ENCODE results near the gene FCER1G.

FCER1G gene

GRCh38 chr1:161227196-161227871, 12.2 kb downstream of the FCER1G start:
- H3K4me3 ChIP-seq (ENCODE audit: low read length in 2 of 2) = peak overlapping the region; percentile 67 to 95
- H3K27me3 ChIP-seq (ENCODE audit: control insufficient read depth in 2 of 2, insufficient read depth in 2 of 2, low read length in 2 of 2) = no peaks in the 10 kb centered on the region
- H3K36me3 ChIP-seq (ENCODE audit: control insufficient read depth in 2 of 2, insufficient read depth in 2 of 2, low read length in 2 of 2) = peaks cover 20 to 22% of the 10 kb centered on the region in 2 donors
- no peaks in the 10 kb centered on the region for H3K9me3 ChIP-seq (ENCODE audit: control insufficient read depth in 2 of 2, low read length in 2 of 2)
- peaks cover 17 to 21% of the 10 kb centered on the region in 2 donors for H3K4me1 ChIP-seq (ENCODE audit: control insufficient read depth in 2 of 2, insufficient read depth in 2 of 2, low read length in 2 of 2)
- H3K9ac ChIP-seq (ENCODE audit: low read depth in 1 of 2, low read length in 2 of 2) = no peak overlapping the region
- peak overlapping the region; percentile 33 to 38 for H3K27ac ChIP-seq (ENCODE audit: low read depth in 2 of 2, low read length in 2 of 2)

GRCh38 chr1:161228032-161228431, 12.9 kb downstream of the FCER1G start:
- Histone ChIP-seq H3K9me3 (ENCODE audit: control insufficient read depth in 2 of 2, low read length in 2 of 2) (no peaks in the 10 kb centered on the region), H3K27me3 (ENCODE audit: control insufficient read depth in 2 of 2, insufficient read depth in 2 of 2, low read length in 2 of 2) (no peaks in the 10 kb centered on the region), H3K4me3 (ENCODE audit: low read length in 2 of 2) (peak overlapping the region in 1 of 2 donors; percentile 67), H3K9ac (ENCODE audit: low read depth in 1 of 2, low read length in 2 of 2) (no peak overlapping the region), H3K4me1 (ENCODE audit: control insufficient read depth in 2 of 2, insufficient read depth in 2 of 2, low read length in 2 of 2) (peaks cover 17 to 21% of the 10 kb centered on the region in 2 donors), H3K36me3 (ENCODE audit: control insufficient read depth in 2 of 2, insufficient read depth in 2 of 2, low read length in 2 of 2) (peaks cover 20 to 22% of the 10 kb centered on the region in 2 donors), H3K27ac (ENCODE audit: low read depth in 2 of 2, low read length in 2 of 2) (no peak overlapping the region)

GRCh38 chr1:161229896-161230295, 14.8 kb downstream of the FCER1G start:
- H3K4me3 ChIP-seq (ENCODE audit: low read length in 2 of 2) = no peak overlapping the region
- peaks cover 20 to 22% of the 10 kb centered on the region in 2 donors for H3K36me3 ChIP-seq (ENCODE audit: control insufficient read depth in 2 of 2, insufficient read depth in 2 of 2, low read length in 2 of 2)
- H3K9me3 ChIP-seq (ENCODE audit: control insufficient read depth in 2 of 2, low read length in 2 of 2) = no peaks in the 10 kb centered on the region
- no peak overlapping the region for H3K27ac ChIP-seq (ENCODE audit: low read depth in 2 of 2, low read length in 2 of 2)
- no peak overlapping the region for H3K9ac ChIP-seq (ENCODE audit: low read depth in 1 of 2, low read length in 2 of 2)
- peaks cover 17 to 21% of the 10 kb centered on the region in 2 donors for H3K4me1 ChIP-seq (ENCODE audit: control insufficient read depth in 2 of 2, insufficient read depth in 2 of 2, low read length in 2 of 2)
- no peaks in the 10 kb centered on the region for H3K27me3 ChIP-seq (ENCODE audit: control insufficient read depth in 2 of 2, insufficient read depth in 2 of 2, low read length in 2 of 2)

- no peaks in the 10 kb centered on the region for H3K9me3 ChIP-seq (ENCODE audit: control insufficient read depth in 2 of 2, low read length in 2 of 2)
- H3K27ac ChIP-seq (ENCODE audit: low read depth in 2 of 2, low read length in 2 of 2) = no peak overlapping the region
- H3K9ac ChIP-seq (ENCODE audit: low read depth in 1 of 2, low read length in 2 of 2) = no peak overlapping the region
- no peak overlapping the region for H3K4me3 ChIP-seq (ENCODE audit: low read length in 2 of 2)
- H3K27me3 ChIP-seq (ENCODE audit: control insufficient read depth in 2 of 2, insufficient read depth in 2 of 2, low read length in 2 of 2) = no peaks in the 10 kb centered on the region
- peaks cover 11 to 15% of the 10 kb centered on the region in 2 donors for H3K4me1 ChIP-seq (ENCODE audit: control insufficient read depth in 2 of 2, insufficient read depth in 2 of 2, low read length in 2 of 2)
- peaks cover 20 to 22% of the 10 kb centered on the region in 2 donors for H3K36me3 ChIP-seq (ENCODE audit: control insufficient read depth in 2 of 2, insufficient read depth in 2 of 2, low read length in 2 of 2)
Observed at GRCh38 chr1:161230762-161231161, 15.7 kb downstream of the FCER1G start.

GRCh38 chr1:161233102-161233501, 18.0 kb downstream of the FCER1G start:
- Histone ChIP-seq H3K27me3 (ENCODE audit: control insufficient read depth in 2 of 2, insufficient read depth in 2 of 2, low read length in 2 of 2) (no peaks in the 10 kb centered on the region), H3K4me1 (ENCODE audit: control insufficient read depth in 2 of 2, insufficient read depth in 2 of 2, low read length in 2 of 2) (no peaks in the 10 kb centered on the region), H3K9ac (ENCODE audit: low read depth in 1 of 2, low read length in 2 of 2) (no peak overlapping the region), H3K27ac (ENCODE audit: low read depth in 2 of 2, low read length in 2 of 2) (no peak overlapping the region), H3K36me3 (ENCODE audit: control insufficient read depth in 2 of 2, insufficient read depth in 2 of 2, low read length in 2 of 2) (peaks cover 20 to 22% of the 10 kb centered on the region in 2 donors), H3K9me3 (ENCODE audit: control insufficient read depth in 2 of 2, low read length in 2 of 2) (no peaks in the 10 kb centered on the region), H3K4me3 (ENCODE audit: low read length in 2 of 2) (no peak overlapping the region)

DNA sequence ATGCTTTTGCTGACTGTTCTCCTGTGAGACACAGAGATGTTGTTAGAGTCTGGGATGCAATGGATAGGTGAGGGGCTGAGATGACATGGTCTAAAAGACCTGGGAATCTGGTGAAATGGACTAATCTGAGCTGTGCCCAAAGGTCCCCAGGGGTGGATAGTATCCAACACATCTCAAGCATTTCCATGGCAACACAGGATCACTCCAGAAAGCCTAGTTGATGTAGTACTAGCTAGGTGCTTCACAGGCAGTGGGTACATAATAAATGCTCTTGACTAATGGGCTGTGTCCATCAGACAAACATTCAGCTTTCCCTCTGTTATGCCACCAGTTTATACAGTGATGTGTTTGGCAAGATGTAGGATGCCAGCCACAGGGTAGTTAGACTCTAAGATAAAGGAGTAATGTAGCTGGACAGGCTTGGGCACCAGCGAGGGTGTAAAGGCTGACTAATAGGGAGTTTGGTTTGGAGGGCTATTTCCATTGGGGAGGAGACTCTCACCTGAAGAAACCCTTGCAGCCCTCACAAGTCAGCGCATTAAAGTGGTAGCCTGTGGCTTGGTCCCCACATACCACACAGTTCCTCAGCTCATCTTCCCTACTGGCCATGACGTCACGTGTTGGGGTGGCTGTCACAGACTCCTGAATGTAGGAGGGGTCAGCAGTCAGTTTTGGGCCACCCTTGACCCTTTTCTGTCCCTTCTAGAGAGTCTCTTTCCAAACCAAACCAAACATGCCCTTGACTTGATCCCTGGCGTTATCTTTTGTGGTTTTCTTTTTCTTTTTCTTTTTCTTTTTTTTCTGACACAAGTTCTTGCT, 21.1 kb downstream of the FCER1G start:
- Histone ChIP-seq H3K27me3 (ENCODE audit: control insufficient read depth in 2 of 2, insufficient read depth in 2 of 2, low read length in 2 of 2) (no peaks in the 10 kb centered on the region), H3K4me3 (ENCODE audit: low read length in 2 of 2) (no peak overlapping the region), H3K9me3 (ENCODE audit: control insufficient read depth in 2 of 2, low read length in 2 of 2) (no peaks in the 10 kb centered on the region), H3K9ac (ENCODE audit: low read depth in 1 of 2, low read length in 2 of 2) (no peak overlapping the region), H3K27ac (ENCODE audit: low read depth in 2 of 2, low read length in 2 of 2) (no peak overlapping the region), H3K4me1 (ENCODE audit: control insufficient read depth in 2 of 2, insufficient read depth in 2 of 2, low read length in 2 of 2) (no peaks in the 10 kb centered on the region), H3K36me3 (ENCODE audit: control insufficient read depth in 2 of 2, insufficient read depth in 2 of 2, low read length in 2 of 2) (no peaks in the 10 kb centered on the region)

GRCh38 chr1:161238039-161238473, 23.0 kb downstream of the FCER1G start, which contains the start of gene NR1I3:
Gene NR1I3 (minus strand): TSS chr1:161238203. CDS start chr1:161236565, 1,638 bp downstream.
- Histone ChIP-seq H3K27ac (ENCODE audit: low read depth in 2 of 2, low read length in 2 of 2) (no peak within 1 kb of the TSS), H3K9me3 (ENCODE audit: control insufficient read depth in 2 of 2, low read length in 2 of 2) (no peaks in the 10 kb centered on the region), H3K4me3 (ENCODE audit: low read length in 2 of 2) (no peak within 1 kb of the TSS), H3K36me3 (ENCODE audit: control insufficient read depth in 2 of 2, insufficient read depth in 2 of 2, low read length in 2 of 2) (no peaks in the 10 kb centered on the region), H3K27me3 (ENCODE audit: control insufficient read depth in 2 of 2, insufficient read depth in 2 of 2, low read length in 2 of 2) (no peaks in the 10 kb centered on the region), H3K9ac (ENCODE audit: low read depth in 1 of 2, low read length in 2 of 2) (no peak within 1 kb of the TSS), H3K4me1 (ENCODE audit: control insufficient read depth in 2 of 2, insufficient read depth in 2 of 2, low read length in 2 of 2) (no peaks in the 10 kb centered on the region)

GRCh38 chr1:161241682-161242081, 26.6 kb downstream of the FCER1G start:
- no peaks in the 10 kb centered on the region for H3K36me3 ChIP-seq (ENCODE audit: control insufficient read depth in 2 of 2, insufficient read depth in 2 of 2, low read length in 2 of 2)
- no peak overlapping the region for H3K9ac ChIP-seq (ENCODE audit: low read depth in 1 of 2, low read length in 2 of 2)
- H3K4me1 ChIP-seq (ENCODE audit: control insufficient read depth in 2 of 2, insufficient read depth in 2 of 2, low read length in 2 of 2) = no peaks in the 10 kb centered on the region
- no peaks in the 10 kb centered on the region for H3K27me3 ChIP-seq (ENCODE audit: control insufficient read depth in 2 of 2, insufficient read depth in 2 of 2, low read length in 2 of 2)
- no peak overlapping the region for H3K4me3 ChIP-seq (ENCODE audit: low read length in 2 of 2)
- H3K27ac ChIP-seq (ENCODE audit: low read depth in 2 of 2, low read length in 2 of 2) = no peak overlapping the region
- H3K9me3 ChIP-seq (ENCODE audit: control insufficient read depth in 2 of 2, low read length in 2 of 2) = no peaks in the 10 kb centered on the region

GRCh38 chr1:161242313-161242712, 27.2 kb downstream of the FCER1G start:
- Histone ChIP-seq H3K27ac (ENCODE audit: low read depth in 2 of 2, low read length in 2 of 2) (no peak overlapping the region), H3K9ac (ENCODE audit: low read depth in 1 of 2, low read length in 2 of 2) (no peak overlapping the region), H3K36me3 (ENCODE audit: control insufficient read depth in 2 of 2, insufficient read depth in 2 of 2, low read length in 2 of 2) (no peaks in the 10 kb centered on the region), H3K4me3 (ENCODE audit: low read length in 2 of 2) (no peak overlapping the region), H3K9me3 (ENCODE audit: control insufficient read depth in 2 of 2, low read length in 2 of 2) (no peaks in the 10 kb centered on the region), H3K4me1 (ENCODE audit: control insufficient read depth in 2 of 2, insufficient read depth in 2 of 2, low read length in 2 of 2) (no peaks in the 10 kb centered on the region), H3K27me3 (ENCODE audit: control insufficient read depth in 2 of 2, insufficient read depth in 2 of 2, low read length in 2 of 2) (no peaks in the 10 kb centered on the region)

DNA sequence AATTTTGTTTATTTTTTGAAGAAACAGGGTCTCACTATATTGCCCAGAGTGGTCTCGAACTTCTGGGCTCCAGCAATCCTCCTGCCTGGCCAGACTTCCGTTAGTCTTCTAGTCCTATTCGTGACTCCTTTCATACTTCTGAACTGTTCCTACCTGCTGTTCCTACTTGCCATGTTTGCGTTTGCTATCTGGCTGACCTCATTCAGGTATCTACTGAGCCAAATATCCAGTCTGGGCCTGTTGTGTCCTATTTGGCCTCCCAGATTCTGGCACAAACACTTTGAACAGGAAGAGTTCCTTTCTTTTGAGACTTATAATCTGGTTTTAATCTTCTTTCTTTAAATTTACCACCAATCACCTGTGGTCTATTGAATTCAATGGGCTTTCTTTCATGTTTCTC, 29.8 kb downstream of the FCER1G start:
- Histone ChIP-seq H3K9ac (ENCODE audit: low read depth in 1 of 2, low read length in 2 of 2) (no peak overlapping the region), H3K4me3 (ENCODE audit: low read length in 2 of 2) (no peak overlapping the region), H3K9me3 (ENCODE audit: control insufficient read depth in 2 of 2, low read length in 2 of 2) (peaks cover 0 to 1% of the 10 kb centered on the region in 2 donors), H3K27ac (ENCODE audit: low read depth in 2 of 2, low read length in 2 of 2) (no peak overlapping the region), H3K36me3 (ENCODE audit: control insufficient read depth in 2 of 2, insufficient read depth in 2 of 2, low read length in 2 of 2) (no peaks in the 10 kb centered on the region), H3K27me3 (ENCODE audit: control insufficient read depth in 2 of 2, insufficient read depth in 2 of 2, low read length in 2 of 2) (no peaks in the 10 kb centered on the region), H3K4me1 (ENCODE audit: control insufficient read depth in 2 of 2, insufficient read depth in 2 of 2, low read length in 2 of 2) (no peaks in the 10 kb centered on the region)

Data from mucosa of rectum (tissue), 2 donors.